BLaER1 treated with 17β-estradiol and CSF1 and Interleukin-3, amounts not matched to agents 10 nM and 100 nM (cell line): Measurements from ENCODE around the gene RDH11.

ENCODE experiments used
- H3K27ac ChIP-seq, 11 experiments: shearing (Covaris generic); formaldehyde crosslinking; 2 replicates each; pipeline ENCODE4 v1.8.1; 2022
- H3K27me3 ChIP-seq, 11 experiments: shearing (Covaris generic); formaldehyde crosslinking; 2 replicates each; pipeline ENCODE4 v1.8.1; 2022
- H3K36me3 ChIP-seq, 11 experiments: shearing (Covaris generic); formaldehyde crosslinking; 2 replicates each; pipeline ENCODE4 v1.8.1; 2022
- H3K4me1 ChIP-seq, 10 experiments: shearing (Covaris generic); formaldehyde crosslinking; 2 replicates each; pipeline ENCODE4 v1.8.1; 2022
- H3K4me2 ChIP-seq, 11 experiments: shearing (Covaris generic); formaldehyde crosslinking; 2 replicates each; pipeline ENCODE4 v1.8.1; 2022
- H3K4me3 ChIP-seq, 10 experiments: shearing (Covaris generic); formaldehyde crosslinking; 2 replicates each; pipeline ENCODE4 v1.8.1; 2022
- H3K9ac ChIP-seq, 11 experiments: shearing (Covaris generic); formaldehyde crosslinking; 2 replicates each; pipeline ENCODE4 v1.8.1; 2022
- H3K9me3 ChIP-seq, 11 experiments: shearing (Covaris generic); formaldehyde crosslinking; replicated peaks in 1 of 11; 2 replicates each; pipeline ENCODE4 v1.8.1; 2022
- H4K20me1 ChIP-seq, 11 experiments: shearing (Covaris generic); formaldehyde crosslinking; 2 replicates each; pipeline ENCODE4 v1.8.1; 2022
- Cebpa-rat ChIP-seq, 11 experiments: shearing (Covaris generic); IDR thresholded peaks; 2 replicates each; pipeline ENCODE4 v1.8.1; 2022

RDH11 gene

GRCh38 chr14:67645414-67645813, 50.1 kb downstream of the RDH11 start:
- no peak for TF ChIP-seq Cebpa-rat (IDR thresholded peaks at IDR 0.05)
- Histone ChIP-seq H3K4me3 (no peak overlapping the region), H3K36me3 (peaks cover 48 to 79% (median 55%) of the 10 kb centered on the region in 11 experiments), H3K27ac (no peak overlapping the region), H4K20me1 (no peaks in the 10 kb centered on the region; a peak in 1 of 22 replicates), H3K9ac (no peak overlapping the region), H3K4me1 (no peaks in the 10 kb centered on the region), H3K9me3 (no peaks in the 10 kb centered on the region), H3K4me2 (no peak overlapping the region), H3K27me3 (no peaks in the 10 kb centered on the region)

- no peak overlapping the region for H3K4me3 ChIP-seq
- H3K9ac ChIP-seq: no peak overlapping the region
- H3K27ac ChIP-seq: no peak overlapping the region
- no peaks in the 10 kb centered on the region for H3K9me3 ChIP-seq
- H3K4me2 ChIP-seq: no peak overlapping the region
- no peaks in the 10 kb centered on the region; a peak in 1 of 22 replicates for H4K20me1 ChIP-seq
- TF ChIP-seq Cebpa-rat (IDR thresholded peaks at IDR 0.05): no peak
- H3K36me3 ChIP-seq: peaks cover 38 to 70% (median 45%) of the 10 kb centered on the region in 11 experiments
- no peaks in the 10 kb centered on the region for H3K4me1 ChIP-seq
- no peaks in the 10 kb centered on the region for H3K27me3 ChIP-seq
These were observed 51.1 kb downstream of the RDH11 start for GRCh38 chr14:67644428-67644827.

DNA sequence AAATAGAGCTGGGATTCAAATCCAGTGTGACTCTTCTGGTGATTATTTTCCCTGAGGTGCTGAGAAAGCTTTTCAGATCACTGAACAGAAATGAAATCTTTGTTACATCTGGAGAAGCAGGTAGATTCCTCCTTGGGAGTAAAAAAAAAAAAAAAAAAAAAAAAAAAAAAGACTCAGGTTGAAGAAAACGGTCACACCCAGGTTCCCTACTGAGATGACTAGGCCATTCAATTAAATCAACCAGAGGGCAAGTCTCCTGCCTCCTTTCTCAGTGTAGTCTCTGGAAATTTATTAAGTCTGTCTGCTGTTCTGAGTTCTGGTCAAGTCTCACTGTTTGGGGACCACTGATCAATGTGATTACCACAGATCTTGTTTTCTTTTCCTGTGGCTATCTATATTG, 51.9 kb downstream of the RDH11 start:
- Histone ChIP-seq H3K27me3 (no peaks in the 10 kb centered on the region), H4K20me1 (no peaks in the 10 kb centered on the region; a peak in 1 of 22 replicates), H3K9ac (no peak overlapping the region), H3K4me1 (no peaks in the 10 kb centered on the region), H3K36me3 (peaks cover 31 to 62% (median 38%) of the 10 kb centered on the region in 11 experiments), H3K27ac (no peak overlapping the region), H3K4me3 (no peak overlapping the region), H3K9me3 (no peaks in the 10 kb centered on the region), H3K4me2 (no peak overlapping the region)
- no peak for TF ChIP-seq Cebpa-rat (IDR thresholded peaks at IDR 0.05)

DNA sequence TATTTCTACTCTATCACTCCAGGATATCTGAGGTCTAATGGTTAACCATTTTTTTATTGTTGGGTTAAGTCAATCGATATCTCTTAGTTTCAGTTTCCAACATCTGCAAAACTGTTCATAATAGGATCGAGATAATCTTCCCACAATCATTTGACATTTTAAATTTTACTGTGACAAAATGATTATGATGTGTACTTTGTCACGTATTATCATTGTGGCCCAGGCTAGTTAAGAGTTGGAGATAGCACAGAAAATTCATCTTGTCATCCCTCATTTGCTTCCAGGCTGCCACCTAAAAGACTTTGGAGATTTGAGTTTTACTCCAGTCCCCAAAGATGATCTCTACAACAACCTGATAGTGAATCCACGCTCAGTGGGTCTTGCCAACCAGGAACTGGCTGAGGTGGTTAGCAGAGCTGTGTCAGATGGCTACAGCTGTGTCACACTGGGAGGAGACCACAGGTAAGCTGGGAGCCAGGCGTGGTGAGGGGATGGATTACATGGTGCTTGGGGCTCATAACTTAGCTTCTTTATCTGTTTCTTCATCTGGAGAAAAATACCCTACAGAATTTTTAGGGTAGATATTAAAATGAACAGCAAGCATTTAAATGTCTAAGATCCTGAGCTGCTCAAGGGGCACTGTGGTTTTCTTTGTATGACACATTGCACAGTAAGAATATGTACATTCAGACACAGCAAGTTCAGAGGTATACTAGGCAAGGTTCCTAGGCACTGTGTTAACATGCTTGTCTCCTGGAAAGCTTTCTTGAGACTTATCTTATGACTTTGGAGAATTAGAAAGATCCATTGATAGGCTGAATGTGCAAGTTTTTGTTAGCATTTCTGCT, 53.4 kb downstream of the RDH11 start:
- H3K4me3 ChIP-seq: no peak overlapping the region
- H3K36me3 ChIP-seq: peaks cover 16 to 46% (median 22%) of the 10 kb centered on the region in 11 experiments
- no peak overlapping the region for H3K9ac ChIP-seq
- no peaks in the 10 kb centered on the region for H3K9me3 ChIP-seq
- H3K27me3 ChIP-seq: no peaks in the 10 kb centered on the region
- H3K4me2 ChIP-seq: no peak overlapping the region
- H4K20me1 ChIP-seq: no peaks in the 10 kb centered on the region; a peak in 1 of 22 replicates
- H3K4me1 ChIP-seq: no peaks in the 10 kb centered on the region
- H3K27ac ChIP-seq: no peak overlapping the region
- no peak for TF ChIP-seq Cebpa-rat (IDR thresholded peaks at IDR 0.05)

DNA sequence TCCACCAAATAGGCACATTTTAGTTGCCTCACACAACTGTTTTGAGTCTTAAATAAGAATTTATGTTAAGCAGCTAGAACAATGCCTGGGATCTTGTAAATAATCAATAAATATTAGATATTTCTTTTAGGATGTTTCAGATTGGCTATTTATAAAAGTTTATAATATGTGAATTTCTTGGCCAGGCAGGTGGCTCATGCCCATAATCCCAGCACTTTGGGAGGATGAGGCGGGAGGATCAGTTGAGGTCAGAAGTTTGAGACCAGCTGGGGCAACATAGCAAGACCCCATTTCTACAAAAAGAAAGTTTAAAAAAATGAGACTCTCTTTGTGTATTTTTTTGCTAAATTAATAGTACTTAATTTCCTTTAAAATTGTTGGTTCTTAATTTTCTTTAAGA, 54.1 kb downstream of the RDH11 start:
- H3K4me3 ChIP-seq: no peak overlapping the region
- H3K4me2 ChIP-seq: no peak overlapping the region
- 0 out of 20 replicates have a peak, but pooled peaks cover 0 to under 1% (median 0%) of the 10 kb centered on the region in 10 experiments for H3K4me1 ChIP-seq
- peaks cover 10 to 40% (median 15%) of the 10 kb centered on the region in 11 experiments for H3K36me3 ChIP-seq
- no peak overlapping the region for H3K9ac ChIP-seq
- TF ChIP-seq Cebpa-rat (IDR thresholded peaks at IDR 0.05): no peak
- H4K20me1 ChIP-seq: no peaks in the 10 kb centered on the region; a peak in 1 of 22 replicates
- no peaks in the 10 kb centered on the region for H3K27me3 ChIP-seq
- H3K9me3 ChIP-seq: no peaks in the 10 kb centered on the region
- no peak overlapping the region for H3K27ac ChIP-seq

GRCh38 chr14:67638642-67639041, 56.9 kb downstream of the RDH11 start:
- Histone ChIP-seq H3K4me2 (no peak overlapping the region), H3K9ac (no peak overlapping the region), H3K4me1 (peaks cover 0 to 4% (median 0%) of the 10 kb centered on the region in 10 experiments; a peak in 1 of 20 replicates), H3K27me3 (no peaks in the 10 kb centered on the region), H3K27ac (no peak overlapping the region), H3K4me3 (no peak overlapping the region), H3K36me3 (peaks cover 0 to 29% (median 0%) of the 10 kb centered on the region in 11 experiments; a peak in 4 of 22 replicates), H4K20me1 (no peaks in the 10 kb centered on the region), H3K9me3 (no peaks in the 10 kb centered on the region)
- TF ChIP-seq Cebpa-rat (IDR thresholded peaks at IDR 0.05): no peak

- Histone ChIP-seq H3K4me1 (peaks cover 0 to 4% (median 0%) of the 10 kb centered on the region in 10 experiments; a peak in 1 of 20 replicates), H3K4me3 (no peak overlapping the region), H3K4me2 (no peak overlapping the region), H3K27me3 (no peaks in the 10 kb centered on the region), H3K27ac (no peak overlapping the region), H4K20me1 (no peaks in the 10 kb centered on the region), H3K9me3 (no peaks in the 10 kb centered on the region), H3K9ac (no peak overlapping the region), H3K36me3 (peaks cover 0 to 22% (median 0%) of the 10 kb centered on the region in 11 experiments; a peak in 4 of 22 replicates)
- TF ChIP-seq Cebpa-rat (IDR thresholded peaks at IDR 0.05): no peak
These were observed 59.1 kb downstream of the RDH11 start for GRCh38 chr14:67636361-67636919.

GRCh38 chr14:67633451-67634147, 62.0 kb downstream of the RDH11 start:
- no peak overlapping the region for H3K27ac ChIP-seq
- H3K9ac ChIP-seq: no peak overlapping the region
- no peak overlapping the region for H3K4me2 ChIP-seq
- H3K4me1 ChIP-seq: peaks cover 0 to 4% (median 0%) of the 10 kb centered on the region in 10 experiments; a peak in 1 of 20 replicates
- H3K27me3 ChIP-seq: no peaks in the 10 kb centered on the region
- TF ChIP-seq Cebpa-rat (IDR thresholded peaks at IDR 0.05): no peak
- peaks cover 0 to 27% (median 0%) of the 10 kb centered on the region in 11 experiments; a peak in 3 of 22 replicates for H3K36me3 ChIP-seq
- 0 out of 22 replicates have a peak, but pooled peaks cover 0 to 2% (median 0%) of the 10 kb centered on the region in 11 experiments for H4K20me1 ChIP-seq
- H3K4me3 ChIP-seq: no peak overlapping the region
- no peaks in the 10 kb centered on the region for H3K9me3 ChIP-seq

GRCh38 chr14:67630938-67631337, 64.6 kb downstream of the RDH11 start:
- Histone ChIP-seq H3K4me3 (no peak overlapping the region), H3K9ac (no peak overlapping the region), H3K36me3 (peaks cover 0 to 27% (median 0%) of the 10 kb centered on the region in 11 experiments; a peak in 3 of 22 replicates), H3K9me3 (no peaks in the 10 kb centered on the region), H4K20me1 (0 out of 22 replicates have a peak, but pooled peaks cover 0 to 2% (median 0%) of the 10 kb centered on the region in 11 experiments), H3K27me3 (no peaks in the 10 kb centered on the region), H3K27ac (no peak overlapping the region), H3K4me1 (no peaks in the 10 kb centered on the region), H3K4me2 (no peak overlapping the region)
- TF ChIP-seq Cebpa-rat (IDR thresholded peaks at IDR 0.05): no peak
